Measurements from ENCODE around the gene ADARB2. TPM values are rescaled to one million over a fixed set of nuclear protein-coding genes. Genes with fewer than 3 reads are reported as not detected.

ADARB2 gene
- total and polyA plus RNA-seq, 4 donors: under 0.01 to 0.79 TPM; not detected in 2

DNA sequence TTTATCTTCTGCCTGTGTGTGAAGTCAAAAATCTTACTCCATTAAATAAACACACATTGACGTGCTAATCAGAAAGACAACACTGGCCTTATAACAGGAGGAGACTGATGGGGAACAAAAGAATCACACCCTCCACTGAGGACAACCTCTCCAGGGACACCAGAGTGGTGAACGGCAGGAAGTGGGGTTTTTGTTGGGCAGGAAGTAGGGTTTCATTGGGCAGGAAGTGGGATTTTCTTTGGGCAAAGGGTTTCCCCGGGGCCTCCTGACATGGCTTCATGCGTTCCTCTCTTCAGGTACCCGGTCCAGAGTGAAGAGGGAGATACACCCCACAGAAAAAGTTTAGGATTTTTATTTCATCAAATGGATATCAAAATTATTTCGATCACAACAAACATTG is 30.6 kb downstream of the ADARB2 start:
- Histone ChIP-seq H3K27me3 (ENCODE audit: control insufficient read depth in 1 of 2, insufficient read depth in 2 of 2, low read length in 1 of 2) (no peaks in the 10 kb centered on the region), H3K4me3 (ENCODE audit: low read length in 2 of 2) (no peak overlapping the region), H3K9me3 (ENCODE audit: control insufficient read depth, low read length) (no peaks in the 10 kb centered on the region), H3K36me3 (ENCODE audit: control insufficient read depth in 1 of 2, insufficient read depth in 2 of 2, low read length in 1 of 2) (no peaks in the 10 kb centered on the region), H3K27ac (ENCODE audit: low read depth in 1 of 2, low read length in 2 of 2) (no peak overlapping the region), H3K4me1 (ENCODE audit: control insufficient read depth in 1 of 2, insufficient read depth in 2 of 2, low read length in 2 of 2) (no peaks in the 10 kb centered on the region)
- WGBS, 2 donors: 24 to 42% methylated on average over 6 of the region's 6 CpGs
- DNase-seq: no peak
- no peak for ATAC-seq (ENCODE audit: low FRiP score)
- intact Hi-C loops (cut with DNase I): no loop called here

DNA sequence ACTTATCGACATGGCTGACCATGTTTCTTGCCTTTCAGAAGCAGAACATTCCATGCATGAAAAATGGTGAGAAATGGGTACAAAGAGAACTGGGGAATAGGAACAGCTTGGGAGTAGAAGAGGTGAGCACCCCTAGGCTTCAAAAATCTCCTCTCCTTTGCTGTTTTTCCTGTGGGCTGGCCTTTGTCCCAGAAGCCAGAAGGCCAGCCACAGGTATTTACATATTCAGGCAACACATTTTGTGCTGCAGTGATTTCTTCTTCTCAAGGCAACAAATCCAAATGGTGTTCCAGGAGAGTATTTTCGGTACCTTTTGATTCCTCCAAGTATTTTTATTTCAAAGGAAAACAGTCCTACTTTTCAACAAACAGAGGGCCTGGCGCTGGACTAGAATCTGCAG is 31.1 kb downstream of the ADARB2 start:
- no peak overlapping the region for H3K27ac ChIP-seq (ENCODE audit: low read depth in 1 of 2, low read length in 2 of 2)
- DNase-seq (no peak), ATAC-seq (ENCODE audit: low FRiP score) (no peak)
- intact Hi-C loops (cut with DNase I): no loop called here
- 79 to 84% methylated on average over 3 of the region's 3 CpGs for WGBS, 2 donors
- H3K27me3 ChIP-seq (ENCODE audit: control insufficient read depth in 1 of 2, insufficient read depth in 2 of 2, low read length in 1 of 2): no peaks in the 10 kb centered on the region
- no peaks in the 10 kb centered on the region for H3K36me3 ChIP-seq (ENCODE audit: control insufficient read depth in 1 of 2, insufficient read depth in 2 of 2, low read length in 1 of 2)
- no peaks in the 10 kb centered on the region for H3K4me1 ChIP-seq (ENCODE audit: control insufficient read depth in 1 of 2, insufficient read depth in 2 of 2, low read length in 2 of 2)
- no peak overlapping the region for H3K4me3 ChIP-seq (ENCODE audit: low read length in 2 of 2)
- no peaks in the 10 kb centered on the region for H3K9me3 ChIP-seq (ENCODE audit: control insufficient read depth, low read length)

- Histone ChIP-seq H3K4me1 (ENCODE audit: control insufficient read depth in 1 of 2, insufficient read depth in 2 of 2, low read length in 2 of 2) (no peaks in the 10 kb centered on the region), H3K9me3 (ENCODE audit: control insufficient read depth, low read length) (peaks cover 2% of the 10 kb centered on the region), H3K27me3 (ENCODE audit: control insufficient read depth in 1 of 2, insufficient read depth in 2 of 2, low read length in 1 of 2) (no peaks in the 10 kb centered on the region), H3K4me3 (ENCODE audit: low read length in 2 of 2) (no peak overlapping the region), H3K27ac (ENCODE audit: low read depth in 1 of 2, low read length in 2 of 2) (no peak overlapping the region), H3K36me3 (ENCODE audit: control insufficient read depth in 1 of 2, insufficient read depth in 2 of 2, low read length in 1 of 2) (no peaks in the 10 kb centered on the region)
- WGBS, 2 donors: 83% methylated on average over 8 of the region's 8 CpGs
- DNase-seq: no peak
- intact Hi-C loops (cut with DNase I): no loop called here
- ATAC-seq (ENCODE audit: low FRiP score): no peak
Observed at GRCh38 chr10:1698185-1698584, 39.1 kb downstream of the ADARB2 start.

DNA sequence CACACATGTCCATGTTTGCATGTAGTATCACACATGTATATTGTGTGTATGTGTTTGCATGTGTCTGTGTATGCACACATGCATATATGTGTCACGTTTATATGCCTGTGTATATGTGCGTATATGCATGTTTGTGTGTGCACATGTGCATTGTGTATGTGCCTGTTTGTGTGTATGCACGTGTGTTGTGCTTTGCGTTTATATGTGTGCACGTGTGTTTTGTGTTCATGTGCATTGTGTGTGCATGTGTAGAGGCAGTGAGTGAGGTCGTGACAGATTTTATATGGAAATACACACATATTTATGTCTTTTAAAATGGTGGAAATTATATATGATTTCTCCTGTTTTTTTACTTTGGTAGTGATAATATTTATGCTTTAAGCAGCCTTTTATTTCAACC is 41.2 kb downstream of the ADARB2 start:
- intact Hi-C loops (cut with DNase I): no loop called here
- no peaks in the 10 kb centered on the region for H3K27me3 ChIP-seq (ENCODE audit: control insufficient read depth in 1 of 2, insufficient read depth in 2 of 2, low read length in 1 of 2)
- H3K4me3 ChIP-seq (ENCODE audit: low read length in 2 of 2): no peak overlapping the region
- 84 to 86% methylated on average over 6 of the region's 6 CpGs for WGBS, 2 donors
- H3K9me3 ChIP-seq (ENCODE audit: control insufficient read depth, low read length): peaks cover 2% of the 10 kb centered on the region
- DNase-seq (no peak), ATAC-seq (ENCODE audit: low FRiP score) (no peak)
- H3K27ac ChIP-seq (ENCODE audit: low read depth in 1 of 2, low read length in 2 of 2): no peak overlapping the region
- H3K36me3 ChIP-seq (ENCODE audit: control insufficient read depth in 1 of 2, insufficient read depth in 2 of 2, low read length in 1 of 2): no peaks in the 10 kb centered on the region
- H3K4me1 ChIP-seq (ENCODE audit: control insufficient read depth in 1 of 2, insufficient read depth in 2 of 2, low read length in 2 of 2): no peaks in the 10 kb centered on the region

DNA sequence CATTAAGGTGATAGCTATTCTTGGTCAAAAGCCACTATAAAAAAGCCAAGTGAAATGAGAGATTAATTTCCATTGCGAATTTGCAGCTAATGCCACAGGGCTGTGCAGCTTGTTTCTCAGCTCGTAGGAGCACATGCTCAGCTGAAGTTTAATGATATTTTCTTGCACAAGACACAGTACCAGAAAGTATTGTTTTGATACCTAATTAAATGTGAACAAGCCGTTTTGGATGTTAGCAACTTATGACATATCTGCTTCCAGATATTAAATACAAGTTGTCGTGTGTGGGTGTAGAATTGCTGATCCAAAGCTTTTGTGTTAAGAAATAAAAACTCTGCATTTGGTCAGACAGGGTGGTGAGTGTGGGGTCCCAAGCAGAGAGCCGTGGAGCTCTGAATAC is 47.2 kb downstream of the ADARB2 start:
- 35 to 41% methylated on average over 5 of the region's 5 CpGs for WGBS, 2 donors
- no peak for DNase-seq
- Histone ChIP-seq H3K27ac (ENCODE audit: low read depth in 1 of 2, low read length in 2 of 2) (no peak overlapping the region), H3K4me1 (ENCODE audit: control insufficient read depth in 1 of 2, insufficient read depth in 2 of 2, low read length in 2 of 2) (no peaks in the 10 kb centered on the region), H3K36me3 (ENCODE audit: control insufficient read depth in 1 of 2, insufficient read depth in 2 of 2, low read length in 1 of 2) (no peaks in the 10 kb centered on the region), H3K27me3 (ENCODE audit: control insufficient read depth in 1 of 2, insufficient read depth in 2 of 2, low read length in 1 of 2) (no peaks in the 10 kb centered on the region), H3K4me3 (ENCODE audit: low read length in 2 of 2) (no peak overlapping the region), H3K9me3 (ENCODE audit: control insufficient read depth, low read length) (peaks cover 2% of the 10 kb centered on the region)
- intact Hi-C loops (cut with DNase I): no loop called here
- ATAC-seq (ENCODE audit: low FRiP score): no peak

DNA sequence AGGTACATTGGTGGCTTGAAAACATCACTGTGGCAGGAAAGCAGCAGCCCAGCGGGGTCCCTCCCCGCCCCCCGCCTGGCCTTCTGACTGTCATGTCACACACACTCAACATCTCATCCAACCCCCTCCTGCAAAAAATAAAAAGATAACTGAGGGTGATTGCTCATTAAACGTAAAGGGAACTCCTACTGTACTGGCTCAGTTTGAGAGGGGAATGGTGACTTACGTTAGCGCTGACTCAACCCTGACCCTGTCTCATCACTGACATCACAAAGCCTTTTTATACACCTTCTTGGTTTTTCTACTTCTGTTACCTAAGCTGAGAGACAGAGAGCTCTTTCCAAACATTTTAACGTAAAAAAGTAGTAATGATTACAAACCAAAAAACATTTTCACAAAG is 48.8 kb downstream of the ADARB2 start:
- Histone ChIP-seq H3K27ac (ENCODE audit: low read depth in 1 of 2, low read length in 2 of 2) (no peak overlapping the region), H3K4me3 (ENCODE audit: low read length in 2 of 2) (no peak overlapping the region), H3K27me3 (ENCODE audit: control insufficient read depth in 1 of 2, insufficient read depth in 2 of 2, low read length in 1 of 2) (no peaks in the 10 kb centered on the region), H3K4me1 (ENCODE audit: control insufficient read depth in 1 of 2, insufficient read depth in 2 of 2, low read length in 2 of 2) (no peaks in the 10 kb centered on the region), H3K9me3 (ENCODE audit: control insufficient read depth, low read length) (peaks cover 2% of the 10 kb centered on the region), H3K36me3 (ENCODE audit: control insufficient read depth in 1 of 2, insufficient read depth in 2 of 2, low read length in 1 of 2) (no peaks in the 10 kb centered on the region)
- 79% methylated on average over 7 of the region's 7 CpGs for WGBS, 2 donors
- DNase-seq (no peak), ATAC-seq (ENCODE audit: low FRiP score) (no peak)
- intact Hi-C loops (cut with DNase I): no loop called here

DNA sequence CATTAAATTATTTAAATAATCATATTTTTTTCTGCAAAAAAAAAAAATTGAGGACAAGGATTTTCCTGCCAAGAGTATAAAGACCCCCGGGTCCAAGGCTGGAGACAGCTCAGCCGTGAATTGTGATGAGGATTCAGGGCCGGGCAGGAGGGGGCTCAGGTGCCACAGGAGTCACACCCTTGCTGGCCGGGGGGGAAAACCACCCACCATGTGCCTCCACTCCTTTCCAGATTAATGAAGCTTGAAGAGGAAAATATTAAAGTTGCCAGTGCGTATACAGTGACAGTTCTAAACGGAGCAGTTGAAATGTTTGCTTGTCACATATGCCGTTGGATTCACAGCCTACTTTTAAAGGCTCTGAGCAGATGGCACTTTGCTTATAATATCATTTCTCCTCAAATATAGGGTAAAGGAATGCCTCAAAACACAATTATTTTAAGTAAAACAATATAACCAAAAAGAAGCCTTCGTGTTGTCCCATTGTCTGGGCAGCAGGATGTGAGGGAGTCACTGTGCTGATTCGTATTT is 49.6 kb downstream of the ADARB2 start:
- DNase-seq (no peak), ATAC-seq (ENCODE audit: low FRiP score) (no peak)
- Histone ChIP-seq H3K9me3 (ENCODE audit: control insufficient read depth, low read length) (peaks cover 2% of the 10 kb centered on the region), H3K27ac (ENCODE audit: low read depth in 1 of 2, low read length in 2 of 2) (no peak overlapping the region), H3K36me3 (ENCODE audit: control insufficient read depth in 1 of 2, insufficient read depth in 2 of 2, low read length in 1 of 2) (no peaks in the 10 kb centered on the region), H3K4me1 (ENCODE audit: control insufficient read depth in 1 of 2, insufficient read depth in 2 of 2, low read length in 2 of 2) (no peaks in the 10 kb centered on the region), H3K27me3 (ENCODE audit: control insufficient read depth in 1 of 2, insufficient read depth in 2 of 2, low read length in 1 of 2) (no peaks in the 10 kb centered on the region), H3K4me3 (ENCODE audit: low read length in 2 of 2) (no peak overlapping the region)
- WGBS, 2 donors: 49 to 51% methylated on average over 9 of the region's 9 CpGs
- intact Hi-C loops (cut with DNase I): no loop called here

GRCh38 chr10:1687190-1687589 is 50.1 kb downstream of the ADARB2 start:
- Histone ChIP-seq H3K4me1 (ENCODE audit: control insufficient read depth in 1 of 2, insufficient read depth in 2 of 2, low read length in 2 of 2) (no peaks in the 10 kb centered on the region), H3K9me3 (ENCODE audit: control insufficient read depth, low read length) (peaks cover 2% of the 10 kb centered on the region), H3K27ac (ENCODE audit: low read depth in 1 of 2, low read length in 2 of 2) (no peak overlapping the region), H3K27me3 (ENCODE audit: control insufficient read depth in 1 of 2, insufficient read depth in 2 of 2, low read length in 1 of 2) (no peaks in the 10 kb centered on the region), H3K4me3 (ENCODE audit: low read length in 2 of 2) (no peak overlapping the region), H3K36me3 (ENCODE audit: control insufficient read depth in 1 of 2, insufficient read depth in 2 of 2, low read length in 1 of 2) (no peaks in the 10 kb centered on the region)
- 58 to 67% methylated on average over 5 of the region's 5 CpGs for WGBS, 2 donors
- DNase-seq (no peak), ATAC-seq (ENCODE audit: low FRiP score) (no peak)
- intact Hi-C loops (cut with DNase I): no loop called here

DNA sequence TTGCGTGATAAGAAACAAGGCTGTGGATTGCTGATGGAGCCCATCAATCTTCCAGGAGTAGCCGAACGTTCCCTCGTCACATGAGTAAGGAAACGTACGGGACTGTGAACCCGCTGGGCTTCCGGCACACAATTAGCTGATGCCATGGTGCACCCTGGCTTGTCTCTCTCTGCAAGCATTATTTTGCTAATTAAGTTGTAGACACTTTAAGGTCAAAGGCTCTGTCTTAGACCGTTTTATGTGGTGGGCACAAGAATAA is 50.9 kb downstream of the ADARB2 start:
- 50 to 54% methylated on average over 9 of the region's 9 CpGs for WGBS, 2 donors
- DNase-seq (no peak), ATAC-seq (ENCODE audit: low FRiP score) (no peak)
- no peak overlapping the region for H3K4me3 ChIP-seq (ENCODE audit: low read length in 2 of 2)
- intact Hi-C loops (cut with DNase I): no loop called here
- peaks cover 2% of the 10 kb centered on the region for H3K9me3 ChIP-seq (ENCODE audit: control insufficient read depth, low read length)
- H3K36me3 ChIP-seq (ENCODE audit: control insufficient read depth in 1 of 2, insufficient read depth in 2 of 2, low read length in 1 of 2): no peaks in the 10 kb centered on the region
- H3K27me3 ChIP-seq (ENCODE audit: control insufficient read depth in 1 of 2, insufficient read depth in 2 of 2, low read length in 1 of 2): no peaks in the 10 kb centered on the region
- H3K4me1 ChIP-seq (ENCODE audit: control insufficient read depth in 1 of 2, insufficient read depth in 2 of 2, low read length in 2 of 2): no peaks in the 10 kb centered on the region
- no peak overlapping the region for H3K27ac ChIP-seq (ENCODE audit: low read depth in 1 of 2, low read length in 2 of 2)

Measured in aorta (tissue), 5 donors.